ENCODE measurements around the gene CACNA1E.

The CACNA1E gene

GRCh38 chr1:181453541-181454201 is 29.6 kb upstream of the CACNA1E start:
- no peaks in the 10 kb centered on the region for H3K4me1 Mint-ChIP-seq
- DNase-seq, result no peak
- H3K27ac Mint-ChIP-seq, result peak overlapping the region; percentile 9
- H3K9me3 Mint-ChIP-seq, result peaks cover 8% of the 10 kb centered on the region
- no peak overlapping the region for H3K4me3 Mint-ChIP-seq
- no peak for TF ChIP-seq CTCF (IDR thresholded peaks at IDR 0.05)
- no peaks in the 10 kb centered on the region for H3K36me3 Mint-ChIP-seq (ENCODE audit: low read depth)
- peaks cover 14% of the 10 kb centered on the region for H3K27me3 Mint-ChIP-seq (ENCODE audit: low read depth, poor library complexity)

GRCh38 chr1:181456551-181456950 is 26.8 kb upstream of the CACNA1E start:
- no peak for TF ChIP-seq CTCF (IDR thresholded peaks at IDR 0.05)
- Mint-ChIP-seq H3K27ac (no peak overlapping the region), H3K27me3 (ENCODE audit: low read depth, poor library complexity) (peaks cover 17% of the 10 kb centered on the region), H3K4me1 (no peaks in the 10 kb centered on the region), H3K36me3 (ENCODE audit: low read depth) (no peaks in the 10 kb centered on the region), H3K9me3 (peaks cover 8% of the 10 kb centered on the region), H3K4me3 (no peak overlapping the region)
- no peak for DNase-seq

- no peak overlapping the region for H3K4me3 Mint-ChIP-seq
Measured at GRCh38 chr1:181458419-181458818, 24.9 kb upstream of the CACNA1E start.

GRCh38 chr1:181459067-181459466 is 24.2 kb upstream of the CACNA1E start:
- Mint-ChIP-seq H3K27ac (no peak overlapping the region), H3K36me3 (ENCODE audit: low read depth) (no peaks in the 10 kb centered on the region), H3K27me3 (ENCODE audit: low read depth, poor library complexity) (peaks cover 14% of the 10 kb centered on the region), H3K4me3 (no peak overlapping the region), H3K9me3 (peaks cover 9% of the 10 kb centered on the region), H3K4me1 (no peaks in the 10 kb centered on the region)
- DNase-seq, result no peak
- TF ChIP-seq CTCF (IDR thresholded peaks at IDR 0.05), result no peak

More at GRCh38 chr1:181458419-181458818, 24.9 kb upstream of the CACNA1E start:
- no peak for DNase-seq
- H3K4me1 Mint-ChIP-seq, result no peaks in the 10 kb centered on the region
- H3K27ac Mint-ChIP-seq, result no peak overlapping the region
- H3K9me3 Mint-ChIP-seq, result peaks cover 8% of the 10 kb centered on the region
- no peaks in the 10 kb centered on the region for H3K36me3 Mint-ChIP-seq (ENCODE audit: low read depth)
- H3K27me3 Mint-ChIP-seq (ENCODE audit: low read depth, poor library complexity), result peaks cover 17% of the 10 kb centered on the region
- no peak for TF ChIP-seq CTCF (IDR thresholded peaks at IDR 0.05)

GRCh38 chr1:181469829-181470228 is 13.5 kb upstream of the CACNA1E start:
- H3K27ac Mint-ChIP-seq, result no peak overlapping the region
- no peaks in the 10 kb centered on the region for H3K27me3 Mint-ChIP-seq (ENCODE audit: low read depth, poor library complexity)
- H3K4me1 Mint-ChIP-seq, result peaks cover 19% of the 10 kb centered on the region
- TF ChIP-seq CTCF (IDR thresholded peaks at IDR 0.05), result no peak
- H3K9me3 Mint-ChIP-seq, result peaks cover 10% of the 10 kb centered on the region
- DNase-seq, result no peak
- H3K4me3 Mint-ChIP-seq, result no peak overlapping the region
- H3K36me3 Mint-ChIP-seq (ENCODE audit: low read depth), result no peaks in the 10 kb centered on the region

GRCh38 chr1:181475580-181475979 is 7.7 kb upstream of the CACNA1E start:
- H3K27ac Mint-ChIP-seq, result no peak overlapping the region
- H3K4me1 Mint-ChIP-seq, result peaks cover 9% of the 10 kb centered on the region
- H3K4me3 Mint-ChIP-seq, result no peak overlapping the region
- no peaks in the 10 kb centered on the region for H3K9me3 Mint-ChIP-seq
- DNase-seq, result no peak
- peaks cover 8% of the 10 kb centered on the region for H3K27me3 Mint-ChIP-seq (ENCODE audit: low read depth, poor library complexity)
- no peaks in the 10 kb centered on the region for H3K36me3 Mint-ChIP-seq (ENCODE audit: low read depth)
- TF ChIP-seq CTCF (IDR thresholded peaks at IDR 0.05), result no peak

Measured in nephron progenitor cell (in vitro differentiated cells).